Stomach smooth muscle (tissue), 2 donors: ENCODE results near the gene EHBP1L1.

Experiments used
- H3K27ac ChIP-seq: one replicate; pipeline ENCODE4 v1.7.0; 2013; ENCODE audit warnings: mild to moderate bottlenecking, low read length, inconsistent platforms
- H3K27me3 ChIP-seq, 2 donors: one replicate each; pipeline ENCODE4 v1.7.0; 2013; ENCODE audit warnings: low read length in 2 of 2; ENCODE audit not compliant: insufficient read depth in 2 of 2, control insufficient read depth in 1 of 2
- H3K36me3 ChIP-seq, 2 donors: one replicate each; pipeline ENCODE4 v1.7.0; 2013; ENCODE audit warnings: low read length in 2 of 2; ENCODE audit not compliant: control insufficient read depth in 2 of 2, insufficient read depth in 2 of 2
- H3K4me1 ChIP-seq: one replicate; pipeline ENCODE4 v1.7.0; 2013; ENCODE audit warnings: low read length; ENCODE audit not compliant: control insufficient read depth, insufficient read depth
- H3K4me3 ChIP-seq, 2 donors: one replicate each; pipeline ENCODE4 v1.7.0; 2013; ENCODE audit warnings: low read length in 2 of 2
- H3K9ac ChIP-seq, 2 donors: one replicate each; pipeline ENCODE4 v1.7.0; 2013; ENCODE audit warnings: low read length in 2 of 2, mild to moderate bottlenecking in 1 of 2
- H3K9me3 ChIP-seq, 2 donors: one replicate each; pipeline ENCODE4 v1.7.0; 2013; ENCODE audit warnings: low read length in 2 of 2; ENCODE audit not compliant: control insufficient read depth in 2 of 2
- donor health status: healthy.
- donor health status: Pancreatic carcinoma.

EHBP1L1 gene

GRCh38 chr11:65613091-65613928 is 37.5 kb downstream of the EHBP1L1 start:
- peaks cover 69% of the 10 kb centered on the region for H3K4me1 ChIP-seq
- peak overlapping the region; percentile 75 to 86 for H3K9ac ChIP-seq
- H3K4me3 ChIP-seq, result peak overlapping the region; percentile 85 to 96
- H3K36me3 ChIP-seq, result peaks cover 12 to 22% of the 10 kb centered on the region in 2 donors
- H3K9me3 ChIP-seq, result no peaks in the 10 kb centered on the region
- no peaks in the 10 kb centered on the region for H3K27me3 ChIP-seq
- H3K27ac ChIP-seq, result peak overlapping the region; percentile 87

GRCh38 chr11:65615229-65615949 is 39.5 kb downstream of the EHBP1L1 start, which contains the start of gene PCNX3:
Gene PCNX3 (plus strand): TSS chr11:65615776. CDS start chr11:65616312, 536 bp downstream.
- no peaks in the 10 kb centered on the region for H3K9me3 ChIP-seq
- peak within 1 kb of the TSS; percentile 85 to 96 for H3K4me3 ChIP-seq
- no peaks in the 10 kb centered on the region for H3K27me3 ChIP-seq
- H3K36me3 ChIP-seq, result peaks cover 19 to 30% of the 10 kb centered on the region in 2 donors
- peak within 1 kb of the TSS; percentile 87 for H3K27ac ChIP-seq
- H3K4me1 ChIP-seq, result peaks cover 54% of the 10 kb centered on the region
- H3K9ac ChIP-seq, result peak within 1 kb of the TSS; percentile 78 to 89

GRCh38 chr11:65615950-65616574 is 40.2 kb downstream of the EHBP1L1 start:
- no peaks in the 10 kb centered on the region for H3K27me3 ChIP-seq
- H3K36me3 ChIP-seq, result peaks cover 19 to 28% of the 10 kb centered on the region in 2 donors
- H3K9ac ChIP-seq, result peak overlapping the region; percentile 78 to 80
- H3K4me3 ChIP-seq, result peak overlapping the region; percentile 71 to 96
- peak overlapping the region; percentile 87 for H3K27ac ChIP-seq
- H3K4me1 ChIP-seq, result peaks cover 48% of the 10 kb centered on the region
- no peaks in the 10 kb centered on the region for H3K9me3 ChIP-seq

GRCh38 chr11:65616575-65617001 is 40.7 kb downstream of the EHBP1L1 start:
- H3K9me3 ChIP-seq, result no peaks in the 10 kb centered on the region
- H3K4me1 ChIP-seq, result peaks cover 43% of the 10 kb centered on the region
- peak overlapping the region; percentile 41 for H3K27ac ChIP-seq
- peak overlapping the region; percentile 71 to 96 for H3K4me3 ChIP-seq
- peaks cover 19 to 33% of the 10 kb centered on the region in 2 donors for H3K36me3 ChIP-seq
- peak overlapping the region; percentile 78 to 80 for H3K9ac ChIP-seq
- H3K27me3 ChIP-seq, result no peaks in the 10 kb centered on the region

- Histone ChIP-seq H3K4me3 (no peak overlapping the region), H3K9ac (peak overlapping the region in 1 of 2 donors; percentile 78), H3K27me3 (no peaks in the 10 kb centered on the region), H3K9me3 (no peaks in the 10 kb centered on the region), H3K4me1 (peaks cover 36% of the 10 kb centered on the region), H3K36me3 (peaks cover 14 to 35% of the 10 kb centered on the region in 2 donors), H3K27ac (no peak overlapping the region)
These were observed 41.4 kb downstream of the EHBP1L1 start for GRCh38 chr11:65617136-65617850.

- H3K9ac ChIP-seq, result no peak overlapping the region
- H3K27me3 ChIP-seq, result no peaks in the 10 kb centered on the region
- H3K4me1 ChIP-seq, result peaks cover 27% of the 10 kb centered on the region
- no peak overlapping the region for H3K27ac ChIP-seq
- no peak overlapping the region for H3K4me3 ChIP-seq
- peaks cover 11 to 35% of the 10 kb centered on the region in 2 donors for H3K36me3 ChIP-seq
- H3K9me3 ChIP-seq, result no peaks in the 10 kb centered on the region
These were observed 42.3 kb downstream of the EHBP1L1 start for GRCh38 chr11:65617990-65618751.

GRCh38 chr11:65618763-65619162 is 42.9 kb downstream of the EHBP1L1 start:
- H3K4me1 ChIP-seq, result peaks cover 21% of the 10 kb centered on the region
- H3K27ac ChIP-seq, result no peak overlapping the region
- no peaks in the 10 kb centered on the region for H3K27me3 ChIP-seq
- H3K9me3 ChIP-seq, result no peaks in the 10 kb centered on the region
- no peak overlapping the region for H3K4me3 ChIP-seq
- H3K36me3 ChIP-seq, result peaks cover 11 to 39% of the 10 kb centered on the region in 2 donors
- H3K9ac ChIP-seq, result no peak overlapping the region

GRCh38 chr11:65619281-65619928 is 43.6 kb downstream of the EHBP1L1 start:
- Histone ChIP-seq H3K9ac (no peak overlapping the region), H3K27me3 (no peaks in the 10 kb centered on the region), H3K9me3 (no peaks in the 10 kb centered on the region), H3K4me3 (no peak overlapping the region), H3K4me1 (peaks cover 15% of the 10 kb centered on the region), H3K27ac (no peak overlapping the region), H3K36me3 (peaks cover 16 to 41% of the 10 kb centered on the region in 2 donors)

- peaks cover 16 to 47% of the 10 kb centered on the region in 2 donors for H3K36me3 ChIP-seq
These were observed 44.8 kb downstream of the EHBP1L1 start for GRCh38 chr11:65620666-65621065.

More at GRCh38 chr11:65620666-65621065, 44.8 kb downstream of the EHBP1L1 start:
- Histone ChIP-seq H3K4me1 (peaks cover 15% of the 10 kb centered on the region), H3K9me3 (no peaks in the 10 kb centered on the region), H3K9ac (no peak overlapping the region), H3K4me3 (no peak overlapping the region), H3K27ac (no peak overlapping the region), H3K27me3 (no peaks in the 10 kb centered on the region)
